WTC11 (cell line): ENCODE measurements around the gene CD40. TPM values are rescaled to one million over a fixed set of nuclear protein-coding genes. Genes with fewer than 3 reads are reported as not detected.

Experiments
- ATAC-seq: fragments of 200-7000 bp; cut with Tn5 transposase; 2 replicates; pipeline ENCODE4 v1.10.0; 2021; ENCODE audit warnings: mild to moderate bottlenecking, moderate library complexity
- CTCF ChIA-PET: fragments of 300-600 bp; sonication (Branson Sonifier 250); formaldehyde crosslinking; loops from one replicate; lab custom pipeline; 2021; ENCODE audit warnings: antibody characterized with exemption; lab: Charles Lee
- POLR2A ChIA-PET: fragments of 350-600 bp; sonication (Branson Sonifier 250); formaldehyde crosslinking; loops from one replicate; lab custom pipeline; 2021; ENCODE audit warnings: antibody characterized with exemption; lab: Charles Lee
- DNase-seq: peaks from one replicate; pipeline ENCODE4 v3.0.0; 2021; ENCODE audit warnings: low spot score
- H3K27ac Mint-ChIP-seq: 2 replicates; pipeline ENCODE4 v1.8.0; 2021; ENCODE audit warnings: mixed read lengths
- H3K27me3 Mint-ChIP-seq: 2 replicates; pipeline ENCODE4 v1.8.0; 2021; ENCODE audit warnings: low read depth, mild to moderate bottlenecking, moderate library complexity, mixed read lengths
- H3K36me3 Mint-ChIP-seq: 2 replicates; pipeline ENCODE4 v1.8.0; 2021; ENCODE audit warnings: mixed read lengths
- H3K4me1 Mint-ChIP-seq: 2 replicates; pipeline ENCODE4 v1.8.0; 2022; ENCODE audit warnings: mixed read lengths
- H3K4me3 Mint-ChIP-seq: 2 replicates; pipeline ENCODE4 v1.8.0; 2021; ENCODE audit warnings: mild to moderate bottlenecking, moderate library complexity, mixed read lengths
- H3K9me3 Mint-ChIP-seq: 2 replicates; pipeline ENCODE4 v1.8.0; 2021; ENCODE audit warnings: mixed read lengths
- ARID4B ChIP-seq: sonication (generic); formaldehyde crosslinking; IDR thresholded peaks from 2 replicates; pipeline ENCODE4 v1.8.0; 2023; ENCODE audit warnings: missing genetic modification reagents, mild to moderate bottlenecking, borderline replicate concordance
- E2F1 ChIP-seq: sonication (generic); formaldehyde crosslinking; IDR thresholded peaks from 2 replicates; pipeline ENCODE4 v1.8.0; 2022; ENCODE audit warnings: mild to moderate bottlenecking, missing genetic modification reagents
- ERG ChIP-seq: fragments of 250-450 bp; sonication (Bioruptor Pico); IDR thresholded peaks from 2 replicates; pipeline ENCODE4 v1.8.0; 2021; ENCODE audit warnings: mild to moderate bottlenecking
- FOXK1 ChIP-seq: sonication (generic); formaldehyde crosslinking; IDR thresholded peaks from 2 replicates; pipeline ENCODE4 v1.8.0; 2022; ENCODE audit warnings: mild to moderate bottlenecking, moderate library complexity, missing genetic modification reagents
- GABPB1 ChIP-seq: sonication (generic); formaldehyde crosslinking; IDR thresholded peaks from 2 replicates; pipeline ENCODE4 v1.8.1; 2023; ENCODE audit warnings: mild to moderate bottlenecking, missing genetic modification reagents
- HMGXB4 ChIP-seq: sonication (generic); formaldehyde crosslinking; IDR thresholded peaks from 2 replicates; pipeline ENCODE4 v1.8.1; 2023; ENCODE audit warnings: mild to moderate bottlenecking, moderate library complexity, missing genetic modification reagents
- MAX ChIP-seq: sonication (generic); formaldehyde crosslinking; IDR thresholded peaks from 2 replicates; pipeline ENCODE4 v1.8.0; 2022; ENCODE audit warnings: mild to moderate bottlenecking, missing genetic modification reagents
- NFE2L1 ChIP-seq: sonication (generic); formaldehyde crosslinking; IDR thresholded peaks from 2 replicates; pipeline ENCODE4 v1.8.1; 2023; ENCODE audit warnings: missing genetic modification reagents
- OVOL2 ChIP-seq: fragments of 250-450 bp; sonication (Bioruptor Pico); IDR thresholded peaks from 2 replicates; pipeline ENCODE4 v1.9.0; 2021; ENCODE audit warnings: mild to moderate bottlenecking, borderline replicate concordance
- RELA ChIP-seq: sonication (generic); formaldehyde crosslinking; IDR thresholded peaks from 2 replicates; pipeline ENCODE4 v1.8.1; 2022; ENCODE audit warnings: missing genetic modification reagents, mild to moderate bottlenecking, borderline replicate concordance
- ZBTB21 ChIP-seq: sonication (generic); formaldehyde crosslinking; IDR thresholded peaks from 2 replicates; pipeline ENCODE4 v1.8.1; 2023; ENCODE audit warnings: mild to moderate bottlenecking, missing genetic modification reagents, borderline replicate concordance
- ZBTB43 ChIP-seq: sonication (generic); formaldehyde crosslinking; IDR thresholded peaks from 2 replicates; pipeline ENCODE4 v1.8.1; 2023; ENCODE audit warnings: mild to moderate bottlenecking, missing genetic modification reagents
- ZNF138 ChIP-seq: sonication (generic); formaldehyde crosslinking; conservative IDR thresholded peaks from 2 replicates; pipeline ENCODE4 v1.8.1; 2022; ENCODE audit warnings: mild to moderate bottlenecking, moderate library complexity, missing genetic modification reagents
- ZNF396 ChIP-seq: fragments of 250-450 bp; sonication (Bioruptor Pico); IDR thresholded peaks from 2 replicates; pipeline ENCODE4 v1.8.0; 2021; ENCODE audit warnings: mild to moderate bottlenecking, moderate library complexity, borderline replicate concordance
- ZNF425 ChIP-seq: fragments of 250-450 bp; sonication (Bioruptor Pico); conservative IDR thresholded peaks from 2 replicates; pipeline ENCODE4 v1.9.0; 2021; ENCODE audit warnings: mild to moderate bottlenecking
- total RNA-seq: library from RNA; stranded (reverse); gene quantifications from 3 replicates; pipeline ENCODE4 v1.2.3, GENCODE V29; 2021
- TF ChIP-seq, protein P1 (sequence below): sonication (generic); formaldehyde crosslinking; IDR thresholded peaks from 2 replicates; pipeline ENCODE4 v1.8.1; 2022; ENCODE audit warnings: low read depth, mild to moderate bottlenecking, moderate library complexity, missing genetic modification reagents, borderline replicate concordance

The CD40 gene
- total RNA-seq, 1 experiment from 2014 or later: 14.8 TPM

- ChIA-PET CTCF (interaction anchor here (0.6 to 3.3 kb wide), 10 partner anchors 10 to 230 kb away, joined by 3 to 19 read pairs (median 4); no protein-coding TSS in a partner anchor), POLR2A (no interaction called here)
- Mint-ChIP-seq H3K36me3 (peaks cover 12% of the 10 kb centered on the region), H3K4me1 (peaks cover 7% of the 10 kb centered on the region), H3K9me3 (no peaks in the 10 kb centered on the region), H3K4me3 (peak overlapping the region; percentile 99), H3K27me3 (peaks cover 46% of the 10 kb centered on the region), H3K27ac (no peak overlapping the region)
- ATAC-seq (peak; percentile 87), DNase-seq (peak; percentile 57)
- TF ChIP-seq HMGXB4 (CRISPR knock-in tag): no peak
- TF ChIP-seq MAX (CRISPR knock-in tag): no peak
- no peak for TF ChIP-seq GABPB1 (CRISPR knock-in tag)
- no peak for TF ChIP-seq E2F1 (CRISPR knock-in tag)
- no peak for TF ChIP-seq FOXK1 (CRISPR knock-in tag)
- no peak for TF ChIP-seq ZNF425
- no peak for TF ChIP-seq ERG
- no peak for TF ChIP-seq NFE2L1 (CRISPR knock-in tag)
- TF ChIP-seq, protein P1, sequence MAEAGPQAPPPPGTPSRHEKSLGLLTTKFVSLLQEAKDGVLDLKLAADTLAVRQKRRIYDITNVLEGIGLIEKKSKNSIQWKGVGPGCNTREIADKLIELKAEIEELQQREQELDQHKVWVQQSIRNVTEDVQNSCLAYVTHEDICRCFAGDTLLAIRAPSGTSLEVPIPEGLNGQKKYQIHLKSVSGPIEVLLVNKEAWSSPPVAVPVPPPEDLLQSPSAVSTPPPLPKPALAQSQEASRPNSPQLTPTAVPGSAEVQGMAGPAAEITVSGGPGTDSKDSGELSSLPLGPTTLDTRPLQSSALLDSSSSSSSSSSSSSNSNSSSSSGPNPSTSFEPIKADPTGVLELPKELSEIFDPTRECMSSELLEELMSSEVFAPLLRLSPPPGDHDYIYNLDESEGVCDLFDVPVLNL (CRISPR knock-in tag): no peak
- TF ChIP-seq ZBTB43 (CRISPR knock-in tag): no peak
- TF ChIP-seq RELA (CRISPR knock-in tag): no peak
- TF ChIP-seq ZNF138: no peak
- TF ChIP-seq ZBTB21 (CRISPR knock-in tag): no peak
- TF ChIP-seq ZNF396 (CRISPR knock-in tag): no peak
- no peak for TF ChIP-seq ARID4B (CRISPR knock-in tag)
- no peak for TF ChIP-seq OVOL2 (CRISPR knock-in tag)
These were observed 437 bp downstream of the CD40 start for GRCh38 chr20:46118481-46119020.
